Measurements from ENCODE around the gene DNAJC30. TPM values are rescaled to one million over a fixed set of nuclear protein-coding genes. Genes with fewer than 3 reads are reported as not detected.
A peak's percentile ranks its signal among the peaks of the same experiment; 100 is the strongest.

DNAJC30 gene
- total and polyA plus RNA-seq, 10 of the 15 experiments (the other 5 are each of a cell fraction or from before 2014, with no cell fraction given), result 2.1 to 19.0 (median 7.9) TPM

- CTCF ChIA-PET, result interaction anchor here (0.6 to 2.8 kb wide), 7 partner anchors 8 to 148 kb away, joined by 3 to 34 read pairs (median 4); no protein-coding TSS in a partner anchor
- no peak overlapping the region for H3K9ac ChIP-seq (ENCODE audit: control insufficient read depth, insufficient read depth, low read length)
- no peaks in the 10 kb centered on the region for H3K36me3 ChIP-seq (ENCODE audit: control insufficient read depth in 2 of 2, insufficient read depth in 2 of 2, low read length in 1 of 2)
- no peak for DNase-seq (ENCODE audit: low read depth, low spot score)
- H3K4me3 ChIP-seq, result no peak overlapping the region
- no peaks in the 10 kb centered on the region for H3K27me3 ChIP-seq (replicated peaks in 1 of 2; ENCODE audit: control insufficient read depth in 2 of 2, insufficient read depth in 2 of 2, low read length in 1 of 2)
- no peak overlapping the region for H2AFZ ChIP-seq (ENCODE audit: control insufficient read depth, low read depth, low read length)
- in situ Hi-C loops (cut with MboI) (no loop called here), intact Hi-C loops (cut with micrococcal nuclease; ENCODE audit: unreplicated experiment) (loop anchor here (5.0 kb wide), 2 partner anchors 59 to 99 kb away; partner anchors contain the start of gene VPS37D)
- H3K27ac ChIP-seq (ENCODE audit: control insufficient read depth, insufficient read depth), result no peak overlapping the region
- TF ChIP-seq, protein P1, sequence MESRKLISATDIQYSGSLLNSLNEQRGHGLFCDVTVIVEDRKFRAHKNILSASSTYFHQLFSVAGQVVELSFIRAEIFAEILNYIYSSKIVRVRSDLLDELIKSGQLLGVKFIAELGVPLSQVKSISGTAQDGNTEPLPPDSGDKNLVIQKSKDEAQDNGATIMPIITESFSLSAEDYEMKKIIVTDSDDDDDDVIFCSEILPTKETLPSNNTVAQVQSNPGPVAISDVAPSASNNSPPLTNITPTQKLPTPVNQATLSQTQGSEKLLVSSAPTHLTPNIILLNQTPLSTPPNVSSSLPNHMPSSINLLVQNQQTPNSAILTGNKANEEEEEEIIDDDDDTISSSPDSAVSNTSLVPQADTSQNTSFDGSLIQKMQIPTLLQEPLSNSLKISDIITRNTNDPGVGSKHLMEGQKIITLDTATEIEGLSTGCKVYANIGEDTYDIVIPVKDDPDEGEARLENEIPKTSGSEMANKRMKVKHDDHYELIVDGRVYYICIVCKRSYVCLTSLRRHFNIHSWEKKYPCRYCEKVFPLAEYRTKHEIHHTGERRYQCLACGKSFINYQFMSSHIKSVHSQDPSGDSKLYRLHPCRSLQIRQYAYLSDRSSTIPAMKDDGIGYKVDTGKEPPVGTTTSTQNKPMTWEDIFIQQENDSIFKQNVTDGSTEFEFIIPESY (IDR thresholded peaks at IDR 0.05), result no peak
- TF ChIP-seq IKZF1 (conservative IDR thresholded peaks at IDR 0.05) (0 out of 2 replicates have a peak, but pooled peaks have one; percentile 6), ZZZ3 (IDR thresholded peaks at IDR 0.05; ENCODE audit: control insufficient read depth, insufficient read length, low read depth) (no peak)
- H3K79me2 ChIP-seq (ENCODE audit: control insufficient read depth, insufficient read depth, low read length), result no peaks in the 10 kb centered on the region
- POLR2A ChIA-PET, result no interaction called here
- H4K20me1 ChIP-seq (ENCODE audit: control insufficient read depth, insufficient read depth), result no peaks in the 10 kb centered on the region; the same call in 1 of the 2 replicates
- ATAC-seq, result peak; percentile 48
- RAD21 ChIA-PET (ENCODE audit: unreplicated experiment), result interaction anchor here (1.0 to 1.6 kb wide), 2 partner anchors 8 to 119 kb away, joined by 3 to 12 read pairs; no protein-coding TSS in a partner anchor
- no peak for FAIRE-seq
- no peak overlapping the region for H3K4me2 ChIP-seq (ENCODE audit: control insufficient read depth, insufficient read depth)
- H3K4me1 ChIP-seq (ENCODE audit: control insufficient read depth, insufficient read depth, low read length), result no peaks in the 10 kb centered on the region; the same call in 1 of the 2 replicates
- 100% methylated on average over 1 of the region's 1 CpG for WGBS (ENCODE audit: insufficient coverage, insufficient replicate concordance, low lambda C conversion rate, missing lambda C conversion rate)
- H3K9me3 ChIP-seq (replicated peaks; ENCODE audit: control insufficient read depth, insufficient read depth, low read length), result no peaks in the 10 kb centered on the region
- SMC1A ChIA-PET (ENCODE audit: uncharacterized antibody, unreplicated experiment), result interaction anchor here (0.9 kb wide), 1 partner anchor 121 kb away, joined by 3 read pairs; no protein-coding TSS in a partner anchor
- BruUV-seq (replicated peaks), result no TSS peak
Observed at GRCh38 chr7:73726083-73726466, 42.8 kb upstream of the DNAJC30 start.

DNA sequence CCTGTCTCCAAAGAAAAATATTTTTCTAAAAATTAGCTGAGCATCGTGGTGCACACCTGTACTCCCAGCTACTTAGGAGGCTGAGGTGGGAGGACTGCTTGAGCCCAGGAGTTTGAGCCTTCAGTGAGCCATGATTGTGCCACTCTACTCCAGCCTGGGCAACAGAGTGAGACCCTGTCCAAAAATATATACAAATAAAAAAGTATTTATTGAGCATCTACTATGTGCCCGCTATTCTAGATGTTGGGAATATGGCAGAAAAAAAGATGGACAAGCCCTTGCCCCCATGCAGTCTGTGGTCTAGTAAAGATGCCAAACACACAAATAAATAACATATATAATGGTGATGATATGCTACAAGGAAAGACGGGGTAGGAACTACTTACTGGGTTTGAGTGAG, 40.6 kb upstream of the DNAJC30 start:
- FAIRE-seq (no peak), DNase-seq (ENCODE audit: low read depth, low spot score) (no peak), ATAC-seq (no peak)
- no peak overlapping the region for H3K4me3 ChIP-seq
- no peaks in the 10 kb centered on the region for H3K36me3 ChIP-seq (ENCODE audit: control insufficient read depth in 2 of 2, insufficient read depth in 2 of 2, low read length in 1 of 2)
- H3K4me2 ChIP-seq (ENCODE audit: control insufficient read depth, insufficient read depth), result no peak overlapping the region
- ChIA-PET CTCF (interaction anchor here (1.1 to 2.6 kb wide), 2 partner anchors 80 to 117 kb away, joined by 3 to 15 read pairs; no protein-coding TSS in a partner anchor), SMC1A (ENCODE audit: uncharacterized antibody, unreplicated experiment) (interaction anchor here (3.2 kb wide), 1 partner anchor 117 kb away, joined by 17 read pairs; no protein-coding TSS in a partner anchor), POLR2A (interaction anchor here (0.7 kb wide), 1 partner anchor 115 kb away, joined by 3 read pairs; no protein-coding TSS in a partner anchor), RAD21 (ENCODE audit: unreplicated experiment) (interaction anchor here (2.1 kb wide), 1 partner anchor 117 kb away, joined by 6 read pairs; no protein-coding TSS in a partner anchor)
- H2AFZ ChIP-seq (ENCODE audit: control insufficient read depth, low read depth, low read length), result no peak overlapping the region
- 69% methylated on average over 3 of the region's 3 CpGs for WGBS (ENCODE audit: insufficient coverage, insufficient replicate concordance, low lambda C conversion rate, missing lambda C conversion rate)
- intact Hi-C loops (cut with micrococcal nuclease; ENCODE audit: unreplicated experiment) (no loop called here), in situ Hi-C loops (cut with MboI) (no loop called here)
- no peak overlapping the region for H3K9ac ChIP-seq (ENCODE audit: control insufficient read depth, insufficient read depth, low read length)
- H3K9me3 ChIP-seq (replicated peaks; ENCODE audit: control insufficient read depth, insufficient read depth, low read length), result no peaks in the 10 kb centered on the region
- BruUV-seq (replicated peaks), result no TSS peak
- no peak overlapping the region for H3K27ac ChIP-seq (ENCODE audit: control insufficient read depth, insufficient read depth)
- H3K4me1 ChIP-seq (ENCODE audit: control insufficient read depth, insufficient read depth, low read length), result no peaks in the 10 kb centered on the region; the same call in none of the 2 replicates
- no peaks in the 10 kb centered on the region for H3K27me3 ChIP-seq (replicated peaks in 1 of 2; ENCODE audit: control insufficient read depth in 2 of 2, insufficient read depth in 2 of 2, low read length in 1 of 2)
- no peaks in the 10 kb centered on the region; the same call in 1 of the 2 replicates for H4K20me1 ChIP-seq (ENCODE audit: control insufficient read depth, insufficient read depth)
- no peaks in the 10 kb centered on the region for H3K79me2 ChIP-seq (ENCODE audit: control insufficient read depth, insufficient read depth, low read length)
- TF ChIP-seq PAX5 (IDR thresholded peaks at IDR 0.05; ENCODE audit: borderline replicate concordance, low read depth, low read length) (no peak), SUPT20H (IDR thresholded peaks at IDR 0.05; ENCODE audit: borderline replicate concordance, control insufficient read depth, low read depth, low read length) (no peak)
- TF ChIP-seq, protein P2, sequence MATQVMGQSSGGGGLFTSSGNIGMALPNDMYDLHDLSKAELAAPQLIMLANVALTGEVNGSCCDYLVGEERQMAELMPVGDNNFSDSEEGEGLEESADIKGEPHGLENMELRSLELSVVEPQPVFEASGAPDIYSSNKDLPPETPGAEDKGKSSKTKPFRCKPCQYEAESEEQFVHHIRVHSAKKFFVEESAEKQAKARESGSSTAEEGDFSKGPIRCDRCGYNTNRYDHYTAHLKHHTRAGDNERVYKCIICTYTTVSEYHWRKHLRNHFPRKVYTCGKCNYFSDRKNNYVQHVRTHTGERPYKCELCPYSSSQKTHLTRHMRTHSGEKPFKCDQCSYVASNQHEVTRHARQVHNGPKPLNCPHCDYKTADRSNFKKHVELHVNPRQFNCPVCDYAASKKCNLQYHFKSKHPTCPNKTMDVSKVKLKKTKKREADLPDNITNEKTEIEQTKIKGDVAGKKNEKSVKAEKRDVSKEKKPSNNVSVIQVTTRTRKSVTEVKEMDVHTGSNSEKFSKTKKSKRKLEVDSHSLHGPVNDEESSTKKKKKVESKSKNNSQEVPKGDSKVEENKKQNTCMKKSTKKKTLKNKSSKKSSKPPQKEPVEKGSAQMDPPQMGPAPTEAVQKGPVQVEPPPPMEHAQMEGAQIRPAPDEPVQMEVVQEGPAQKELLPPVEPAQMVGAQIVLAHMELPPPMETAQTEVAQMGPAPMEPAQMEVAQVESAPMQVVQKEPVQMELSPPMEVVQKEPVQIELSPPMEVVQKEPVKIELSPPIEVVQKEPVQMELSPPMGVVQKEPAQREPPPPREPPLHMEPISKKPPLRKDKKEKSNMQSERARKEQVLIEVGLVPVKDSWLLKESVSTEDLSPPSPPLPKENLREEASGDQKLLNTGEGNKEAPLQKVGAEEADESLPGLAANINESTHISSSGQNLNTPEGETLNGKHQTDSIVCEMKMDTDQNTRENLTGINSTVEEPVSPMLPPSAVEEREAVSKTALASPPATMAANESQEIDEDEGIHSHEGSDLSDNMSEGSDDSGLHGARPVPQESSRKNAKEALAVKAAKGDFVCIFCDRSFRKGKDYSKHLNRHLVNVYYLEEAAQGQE (IDR thresholded peaks at IDR 0.05; ENCODE audit: low read depth, low read length), result no peak
